ENCODE measurements around the gene ACAT2.
"Not testable (repeated sequence)": the region's sequence is repeated elsewhere in the genome, so short reads cannot be mapped to it uniquely, and the experiment has no call there.

Gene ACAT2

GRCh38 chr6:159726255-159726917, 35.5 kb upstream of the ACAT2 start:
- no peak for TF ChIP-seq CTCF (IDR thresholded peaks at IDR 0.05)
- H3K27ac ChIP-seq = peak overlapping the region; percentile 98 to 99
- H3K4me3 ChIP-seq = peak overlapping the region; percentile 95
- DNase-seq (ENCODE audit: low spot score) = no peak

- H3K27ac ChIP-seq = peak within 1 kb of the TSS; percentile 98 to 99
- H3K4me3 ChIP-seq = peak within 1 kb of the TSS; percentile 95
- peak; percentile 96 for DNase-seq (ENCODE audit: low spot score)
- no peak for TF ChIP-seq CTCF (IDR thresholded peaks at IDR 0.05)
Observed at GRCh38 chr6:159726918-159727716, 34.7 kb upstream of the ACAT2 start, which contains the start of gene WTAP. WTAP (plus strand) TSS chr6:159727506; CDS start chr6:159736266, 8,760 bp downstream.

GRCh38 chr6:159727717-159728445, 34.0 kb upstream of the ACAT2 start:
- DNase-seq (ENCODE audit: low spot score) = no peak
- no peak for TF ChIP-seq CTCF (IDR thresholded peaks at IDR 0.05)
- Histone ChIP-seq H3K27ac (peak overlapping the region; percentile 98 to 99), H3K4me3 (peak overlapping the region; percentile 95)

- peak overlapping the region; percentile 95 for H3K4me3 ChIP-seq
- DNase-seq (ENCODE audit: low spot score) = no peak
- peak overlapping the region; percentile 98 to 99 for H3K27ac ChIP-seq
- TF ChIP-seq CTCF (IDR thresholded peaks at IDR 0.05) = no peak
Observed at GRCh38 chr6:159728531-159728964, 33.3 kb upstream of the ACAT2 start.

GRCh38 chr6:159729598-159730331, 32.1 kb upstream of the ACAT2 start:
- no peak for TF ChIP-seq CTCF (IDR thresholded peaks at IDR 0.05)
- no peak overlapping the region for H3K27ac ChIP-seq
- no peak for DNase-seq (ENCODE audit: low spot score)
- H3K4me3 ChIP-seq = peak overlapping the region; percentile 95

- TF ChIP-seq CTCF (IDR thresholded peaks at IDR 0.05) = no peak
- Histone ChIP-seq H3K4me3 (no peak overlapping the region), H3K27ac (no peak overlapping the region)
- no peak for DNase-seq (ENCODE audit: low spot score)
Observed at GRCh38 chr6:159730332-159730676, 31.5 kb upstream of the ACAT2 start.

GRCh38 chr6:159732550-159732949, 29.3 kb upstream of the ACAT2 start:
- H3K4me3 ChIP-seq; DNase-seq (ENCODE audit: low spot score); H3K27ac ChIP-seq: not testable (repeated sequence)

GRCh38 chr6:159733395-159733794, 28.4 kb upstream of the ACAT2 start:
- DNase-seq (ENCODE audit: low spot score); H3K4me3 ChIP-seq; H3K27ac ChIP-seq: not testable (repeated sequence)

Measured in coronary artery (tissue), 2 donors.